HTR-8/SVneo (cell line): Measurements from ENCODE around the gene OR8B8.
"Not testable (repeated sequence)": the region's sequence is repeated elsewhere in the genome, so short reads cannot be mapped to it uniquely, and the experiment has no call there.

Experiments
- DNase-seq: peaks from one replicate; pipeline ENCODE4 v3.0.0; 2011; ENCODE audit warnings: low spot score, mixed read lengths; ENCODE audit not compliant: insufficient read length
- FAIRE-seq: peaks from 2 replicates; lab custom pipeline; 2011; peaks lifted over from hg19 to GRCh38; lab: Jason Lieb, UNC

OR8B8 gene, protein sequence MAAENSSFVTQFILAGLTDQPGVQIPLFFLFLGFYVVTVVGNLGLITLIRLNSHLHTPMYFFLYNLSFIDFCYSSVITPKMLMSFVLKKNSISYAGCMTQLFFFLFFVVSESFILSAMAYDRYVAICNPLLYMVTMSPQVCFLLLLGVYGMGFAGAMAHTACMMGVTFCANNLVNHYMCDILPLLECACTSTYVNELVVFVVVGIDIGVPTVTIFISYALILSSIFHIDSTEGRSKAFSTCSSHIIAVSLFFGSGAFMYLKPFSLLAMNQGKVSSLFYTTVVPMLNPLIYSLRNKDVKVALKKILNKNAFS

DNA sequence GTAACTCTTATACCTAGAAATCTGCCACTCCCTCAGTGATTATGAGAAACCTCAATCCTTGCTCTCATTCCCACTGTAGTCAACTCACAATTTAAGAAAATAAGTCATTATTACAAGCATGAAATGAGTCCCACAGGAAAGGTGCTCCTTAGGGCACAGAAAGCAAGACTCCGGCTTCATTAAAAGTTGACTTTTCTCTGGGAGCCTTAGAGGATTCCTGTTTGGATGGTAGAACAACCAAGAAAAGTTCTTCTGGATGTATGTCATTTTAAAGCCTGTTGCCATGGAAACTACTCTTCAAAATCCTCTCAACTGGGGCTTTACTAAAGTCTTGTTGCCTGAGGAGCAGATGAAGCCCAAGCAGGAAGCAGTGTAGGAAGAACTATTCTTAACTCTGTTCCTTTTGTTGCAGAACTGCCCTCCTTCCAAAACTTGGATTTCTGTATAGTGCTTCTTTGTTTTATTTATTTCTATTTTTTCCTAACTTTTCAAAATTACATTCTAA is at the start of gene OR8B8:
OR8B8 (minus strand) TSS at position 51 of the 505 bp plus-strand sequence. CDS start 4,611 bp downstream, outside the sequence.
- FAIRE-seq (no peak), DNase-seq (no peak)

DNA sequence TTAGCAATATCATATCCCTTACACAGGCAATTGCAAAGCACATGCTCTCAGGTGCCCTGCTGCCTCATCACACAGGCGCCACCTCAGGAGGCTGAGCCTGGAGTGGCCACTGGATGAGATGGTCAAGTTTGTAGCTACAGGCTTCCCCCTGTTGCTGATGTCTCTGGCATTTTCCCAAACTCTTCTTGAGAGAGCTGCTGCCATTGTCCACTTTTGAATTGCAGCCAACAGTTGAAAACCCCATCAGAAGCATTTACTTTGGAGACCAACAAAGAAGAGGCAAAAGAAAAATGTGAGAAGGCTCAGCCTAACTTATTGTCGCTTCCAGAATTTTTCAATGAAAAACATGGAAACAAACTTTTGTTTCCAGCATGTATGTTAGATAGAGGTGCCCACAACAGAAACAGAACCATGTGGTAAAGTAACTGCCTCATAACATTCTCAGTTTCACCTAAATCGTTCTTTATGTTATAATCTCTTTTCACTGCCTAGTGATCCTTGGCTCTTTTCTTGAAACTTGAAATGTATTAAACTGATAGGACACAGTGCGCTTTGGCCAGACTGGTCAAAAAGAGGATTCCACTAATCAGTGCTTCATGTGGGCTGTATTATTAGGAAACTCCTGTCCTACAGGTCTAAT is 47.6 kb upstream of the OR8B8 start:
- DNase-seq (no peak), FAIRE-seq (no peak)

DNA sequence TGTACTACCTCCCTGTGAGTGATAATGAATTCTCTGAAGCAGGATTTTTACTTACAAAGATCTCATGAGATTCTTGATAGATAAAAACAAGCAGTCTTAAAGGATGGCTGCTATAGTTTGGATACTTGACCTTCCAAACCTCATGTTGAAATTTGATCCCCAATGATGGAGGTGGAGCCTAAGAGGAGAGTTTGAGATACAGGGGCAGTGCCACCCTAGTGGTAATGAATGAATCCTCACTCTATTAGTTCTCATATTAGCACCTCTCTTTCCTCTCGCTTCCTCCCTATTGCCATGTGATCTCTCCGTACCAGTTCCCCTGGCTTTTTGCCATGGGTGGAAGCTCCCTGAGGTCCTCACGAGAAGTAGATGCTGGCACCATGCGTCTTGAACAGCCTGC is 37.9 kb upstream of the OR8B8 start:
- no peak for FAIRE-seq

DNA sequence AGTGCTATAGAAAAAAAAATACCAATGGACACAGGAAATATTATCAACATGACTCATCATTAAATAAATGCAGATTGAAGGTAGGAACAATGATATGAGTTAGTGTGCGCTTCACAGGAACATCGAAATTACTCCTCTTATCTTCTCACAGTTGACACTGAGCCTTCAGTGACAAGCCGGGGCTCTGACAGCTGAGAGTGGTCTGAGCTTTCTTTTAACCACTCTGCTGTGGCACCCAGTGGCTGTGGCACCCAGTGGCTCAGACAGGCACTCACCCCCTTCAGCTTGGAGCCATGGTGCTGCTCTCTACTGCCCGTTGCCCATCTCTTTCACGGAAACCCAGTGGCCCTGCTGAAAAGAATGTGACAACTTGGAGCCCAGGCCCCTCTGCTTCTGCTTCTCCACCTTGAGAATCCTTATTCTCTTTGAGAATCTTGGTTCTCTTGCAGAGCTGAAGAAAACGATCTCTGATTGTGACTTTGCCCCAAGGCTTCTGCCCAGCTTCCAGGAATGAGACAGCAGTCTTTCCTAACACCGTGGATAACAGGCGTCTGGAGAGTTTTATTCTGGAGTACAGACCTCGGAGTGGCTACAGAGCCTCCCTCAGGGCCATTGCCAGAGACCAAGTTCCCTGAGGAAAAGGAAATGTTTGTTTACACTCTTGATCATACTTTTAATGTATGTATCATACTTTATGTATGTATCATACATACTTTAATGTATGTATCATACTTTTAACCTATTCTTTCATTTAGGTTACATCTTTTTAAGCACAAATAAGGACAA is 37.1 kb upstream of the OR8B8 start:
- FAIRE-seq (no peak), DNase-seq (no peak)

More for the DNA sequence above, 37.9 kb upstream of the OR8B8 start:
- no peak for DNase-seq

DNA sequence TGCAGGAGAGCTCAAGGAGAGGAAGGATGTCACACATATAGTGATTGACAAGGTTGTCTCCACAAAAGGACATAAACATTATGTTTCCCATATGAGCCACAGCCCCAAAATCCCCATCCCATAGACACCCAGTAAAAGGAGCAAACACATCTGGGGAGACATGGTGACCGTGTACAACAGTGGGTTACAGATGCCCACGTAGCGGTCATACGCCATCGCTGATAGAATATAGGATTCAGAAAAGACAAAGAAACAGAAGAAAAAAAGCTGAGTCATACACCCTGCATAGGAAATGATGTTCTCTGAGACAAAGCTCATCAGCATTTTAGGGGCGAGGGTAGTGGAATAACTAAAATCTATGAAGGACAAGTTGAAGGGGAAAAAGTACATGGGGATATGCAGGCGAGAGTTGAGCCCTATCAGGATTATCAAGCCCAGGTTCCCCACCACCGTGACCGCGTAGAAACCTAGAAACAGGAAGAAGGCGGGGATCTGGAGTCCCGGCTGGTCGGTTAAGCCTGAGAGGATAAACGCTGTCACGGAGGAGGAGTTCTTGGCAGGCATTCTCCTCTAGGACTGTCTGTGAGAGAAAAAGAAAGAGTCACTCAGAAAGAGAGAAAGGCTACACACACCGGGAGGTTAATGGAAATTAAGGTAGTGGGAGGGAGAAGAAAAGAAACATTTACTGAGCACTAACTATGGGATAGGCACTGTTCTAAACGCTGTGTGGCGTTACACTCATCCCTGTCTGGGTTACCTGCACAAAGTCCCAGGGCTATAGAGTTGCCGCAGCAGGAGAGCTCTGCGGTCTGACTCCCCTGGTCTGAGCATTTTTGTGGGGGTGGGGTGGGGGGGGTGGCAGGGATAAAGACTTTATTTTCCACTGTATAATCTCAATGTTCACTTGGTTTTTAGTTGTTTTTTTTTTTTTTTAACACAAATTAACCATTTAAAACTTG is 36.1 kb upstream of the OR8B8 start:
- DNase-seq (no peak), FAIRE-seq (no peak)

DNA sequence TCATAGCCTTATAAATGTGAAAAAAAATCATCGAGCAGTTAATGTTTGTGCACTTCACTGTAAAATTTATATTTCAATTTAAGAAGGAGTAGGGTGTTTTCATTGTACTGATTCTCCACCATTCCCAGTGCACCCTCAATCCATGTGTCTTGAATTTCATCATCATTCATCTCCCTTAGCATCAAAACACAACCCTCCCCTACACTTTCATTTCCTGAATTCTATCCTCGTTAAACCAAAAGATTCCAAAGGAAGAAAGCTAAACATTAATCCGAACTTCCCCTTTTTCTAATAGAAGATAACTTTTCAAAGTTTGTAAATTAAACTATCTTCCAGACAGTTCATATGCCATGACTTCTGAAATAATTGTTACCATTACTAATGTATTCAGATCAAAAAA is 34.1 kb upstream of the OR8B8 start:
- FAIRE-seq (no peak), DNase-seq (no peak)

DNA sequence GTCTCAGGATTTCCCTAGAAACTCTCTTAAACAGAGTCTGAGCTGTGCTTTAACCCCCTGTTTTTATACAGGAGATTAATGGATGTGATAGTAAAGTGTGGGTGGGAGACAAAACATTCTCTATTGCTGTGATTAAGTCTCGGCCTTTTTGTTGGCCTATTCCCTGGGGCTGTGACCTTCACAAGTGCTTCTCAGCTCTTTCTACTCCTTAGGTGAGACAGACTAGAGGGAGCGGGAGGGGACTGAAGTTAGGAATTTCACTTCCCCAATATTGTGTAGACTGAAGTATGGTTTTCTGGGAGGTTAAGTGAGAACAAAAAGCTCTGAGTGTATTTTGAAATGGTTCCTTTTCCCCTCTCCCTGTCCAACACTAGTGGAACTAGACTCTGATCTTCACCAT is 29.8 kb upstream of the OR8B8 start:
- no peak for DNase-seq
- FAIRE-seq = no peak

DNA sequence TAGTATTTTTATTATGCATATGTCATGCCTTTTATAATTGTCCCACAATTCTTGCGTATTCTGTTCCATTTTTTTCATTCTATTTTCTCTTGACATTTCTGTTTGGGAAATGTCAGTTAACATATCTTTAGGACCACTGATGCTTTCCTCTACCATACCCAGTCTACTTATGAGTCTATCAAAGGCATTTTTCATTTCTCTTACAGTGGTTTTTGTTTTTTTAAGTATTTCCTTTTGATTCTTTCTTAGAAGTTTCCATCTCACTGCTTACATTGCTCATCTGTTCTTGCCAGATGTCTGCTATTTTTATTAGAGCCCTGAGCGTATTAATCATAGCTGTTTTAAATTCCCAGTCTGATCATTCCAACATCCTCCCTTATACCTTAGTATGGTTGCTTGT is 29.3 kb upstream of the OR8B8 start:
- DNase-seq (no peak), FAIRE-seq (no peak)

DNA sequence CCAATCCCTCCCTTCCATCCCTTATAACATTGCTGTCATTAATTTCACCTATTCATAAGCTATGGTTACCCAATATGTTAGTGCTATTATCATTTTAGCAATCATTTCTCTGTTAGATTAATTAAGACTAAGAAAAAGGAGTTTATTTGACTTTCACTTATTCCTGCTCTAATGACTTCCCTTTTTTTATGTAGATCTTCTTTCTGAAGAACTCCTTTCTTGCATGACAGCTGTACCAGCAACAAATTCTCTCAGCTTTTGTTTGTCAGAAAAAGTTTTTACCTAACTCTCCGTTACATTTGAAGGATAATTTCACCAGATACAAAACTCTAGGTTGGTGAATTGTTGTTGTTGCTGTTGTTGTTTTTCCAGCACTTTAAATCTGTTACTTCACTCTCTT is 28.6 kb upstream of the OR8B8 start:
- DNase-seq (no peak), FAIRE-seq (no peak)

DNA sequence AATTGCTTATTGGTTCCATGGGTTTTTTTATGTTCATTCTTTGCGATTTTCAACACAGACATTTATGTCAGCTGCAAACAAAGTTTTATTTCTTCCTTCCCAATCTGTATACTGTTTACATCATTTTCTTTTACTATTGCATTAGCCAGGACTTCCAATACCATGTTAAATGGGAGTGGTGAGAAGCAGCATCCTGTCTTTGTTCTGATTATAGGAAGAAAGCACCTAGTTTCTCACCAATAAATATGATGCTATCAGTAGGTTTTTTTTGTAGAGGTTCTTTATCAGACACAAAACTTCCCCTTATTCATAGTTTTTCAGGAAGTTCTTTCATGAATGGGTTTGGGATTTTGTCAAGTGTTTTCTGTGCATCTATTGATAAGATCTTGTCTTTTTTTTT is 28.0 kb upstream of the OR8B8 start:
- DNase-seq (no peak), FAIRE-seq (no peak)

DNA sequence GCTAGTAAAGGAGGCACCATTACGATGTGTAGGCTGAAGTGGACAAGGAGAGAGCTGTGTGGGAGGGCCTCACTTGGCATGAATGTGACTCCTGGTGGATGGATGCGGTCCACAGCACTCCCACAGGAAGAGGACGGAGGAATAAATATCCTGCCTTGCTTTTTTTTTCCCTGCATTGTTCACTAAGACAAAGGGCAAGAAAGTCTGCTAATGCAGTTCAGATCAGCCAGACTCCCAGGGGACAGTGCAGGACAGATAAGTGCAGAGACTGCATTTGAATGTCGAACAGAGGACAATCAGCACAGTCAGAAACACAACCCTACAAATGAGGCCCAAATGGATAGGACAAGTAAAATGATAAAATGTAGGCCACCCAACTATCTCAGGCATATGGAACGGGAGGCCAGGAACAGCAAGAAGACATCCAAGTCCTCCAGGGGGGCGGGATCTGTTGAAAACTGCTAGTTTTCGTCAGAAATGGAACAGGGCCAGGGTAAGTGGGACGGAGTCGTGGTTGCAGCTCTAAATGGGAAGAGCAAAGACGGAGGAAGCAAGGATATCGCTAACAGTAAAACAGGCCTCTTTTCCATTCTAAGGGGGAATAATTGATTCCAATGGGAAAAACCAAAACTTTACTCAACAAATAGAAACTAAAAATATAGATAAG is 25.2 kb upstream of the OR8B8 start:
- no peak for FAIRE-seq

DNA sequence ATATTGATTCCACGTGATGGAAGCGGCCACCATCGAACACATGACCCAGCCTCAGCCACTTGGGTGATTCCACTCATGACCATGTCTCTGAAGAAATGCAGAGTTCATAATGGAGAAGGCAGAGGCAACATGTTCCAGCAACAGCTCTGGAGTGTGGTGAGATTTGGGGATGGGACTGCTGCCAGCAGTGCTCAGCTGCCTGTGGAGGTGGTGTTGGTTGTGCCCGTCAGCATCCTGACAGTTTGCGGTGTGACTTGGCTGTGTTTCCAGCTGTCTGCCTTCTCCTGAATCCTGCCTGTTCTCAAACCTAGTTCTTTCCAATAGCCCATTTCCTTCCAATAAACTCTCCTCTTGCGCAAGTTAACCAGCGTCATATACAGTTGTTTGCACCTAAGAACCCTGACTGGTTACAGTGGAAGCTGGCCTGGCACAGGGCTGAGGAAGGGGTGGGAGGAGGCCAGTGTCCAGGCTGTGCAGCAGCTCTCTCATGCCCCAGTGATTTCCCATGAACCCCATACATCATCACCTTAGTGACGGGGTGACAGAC is 22.0 kb upstream of the OR8B8 start:
- DNase-seq = no peak
- FAIRE-seq = no peak

More for the DNA sequence above, 25.2 kb upstream of the OR8B8 start:
- DNase-seq = no peak

DNA sequence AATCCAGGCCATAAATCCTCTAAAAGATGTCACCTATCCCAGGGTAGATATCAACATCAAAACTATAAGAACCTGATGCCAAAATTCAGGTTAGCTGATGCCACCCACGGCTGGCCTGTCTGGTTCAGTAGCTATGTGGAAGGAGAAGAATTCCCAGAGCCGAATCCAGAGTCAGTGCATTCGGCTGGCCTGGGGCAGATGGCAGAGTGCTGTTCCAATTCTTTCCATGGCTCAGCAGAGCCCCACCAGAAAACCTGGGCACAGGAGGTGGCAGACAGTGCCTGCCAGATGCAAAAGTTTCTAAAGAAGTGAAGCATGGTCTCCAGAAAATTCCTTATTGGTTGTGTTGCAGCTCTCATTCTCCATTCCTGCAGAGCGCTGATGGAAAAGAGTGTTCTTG is 19.9 kb upstream of the OR8B8 start:
- DNase-seq (no peak), FAIRE-seq (no peak)

DNA sequence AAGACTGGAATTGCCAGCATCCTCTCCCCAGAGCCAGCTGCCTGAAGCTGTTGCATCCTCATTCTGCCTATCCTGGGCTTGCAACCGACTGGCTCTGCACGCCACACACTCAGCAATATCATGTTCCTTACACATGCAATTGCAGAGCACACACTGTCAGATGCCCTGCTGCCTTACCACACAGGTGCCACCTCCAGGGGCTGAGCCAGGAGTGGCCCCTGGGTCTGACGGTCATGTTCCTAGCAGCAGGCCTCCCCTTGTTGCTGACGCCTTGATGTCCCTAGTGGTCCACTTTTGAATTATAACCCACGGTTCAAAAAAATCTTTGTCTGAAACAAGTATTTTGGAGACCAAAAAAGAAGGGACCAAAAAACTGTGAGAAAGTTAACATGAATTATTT is 18.5 kb upstream of the OR8B8 start:
- FAIRE-seq = no peak

DNA sequence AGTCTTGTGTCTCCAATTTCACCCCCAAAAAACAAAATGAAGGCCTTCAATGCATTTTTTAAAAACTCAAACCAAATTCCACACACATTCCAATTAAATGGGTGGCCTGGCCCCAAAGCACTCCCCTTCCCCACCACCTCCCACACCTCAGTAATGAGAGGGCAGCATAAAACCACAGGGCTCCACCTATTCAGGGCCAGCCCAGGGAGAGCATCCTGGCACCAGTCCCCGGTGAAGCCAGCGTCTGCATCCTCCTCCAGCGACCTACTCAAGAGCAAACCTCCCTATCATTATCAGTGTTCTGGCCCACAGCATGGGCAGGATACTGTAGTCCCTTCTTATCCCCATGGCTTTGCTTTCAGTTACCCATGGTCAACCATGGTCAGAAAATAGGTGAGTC is 17.8 kb upstream of the OR8B8 start:
- FAIRE-seq (no peak), DNase-seq (no peak)

More for the DNA sequence above, 18.5 kb upstream of the OR8B8 start:
- no peak for DNase-seq

DNA sequence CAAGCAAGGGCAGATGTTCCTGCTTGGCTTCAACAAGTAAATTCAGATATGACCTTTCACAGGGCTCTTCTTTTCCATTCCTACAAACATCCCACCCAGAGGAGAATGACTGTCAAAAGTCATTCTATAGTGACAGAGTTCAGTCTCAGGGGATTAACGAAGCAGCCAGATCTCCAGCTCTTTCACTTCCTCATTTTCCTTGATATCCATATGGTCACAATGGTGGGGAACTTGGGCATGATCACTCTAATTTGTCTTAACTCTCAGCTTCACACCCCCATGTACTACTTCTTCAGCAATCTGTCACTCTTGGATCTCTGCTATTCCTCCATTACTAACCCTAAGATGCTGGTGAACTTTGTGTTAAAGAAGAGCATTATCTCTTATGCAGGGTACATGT is 15.0 kb upstream of the OR8B8 start:
- FAIRE-seq = no peak
- no peak for DNase-seq

DNA sequence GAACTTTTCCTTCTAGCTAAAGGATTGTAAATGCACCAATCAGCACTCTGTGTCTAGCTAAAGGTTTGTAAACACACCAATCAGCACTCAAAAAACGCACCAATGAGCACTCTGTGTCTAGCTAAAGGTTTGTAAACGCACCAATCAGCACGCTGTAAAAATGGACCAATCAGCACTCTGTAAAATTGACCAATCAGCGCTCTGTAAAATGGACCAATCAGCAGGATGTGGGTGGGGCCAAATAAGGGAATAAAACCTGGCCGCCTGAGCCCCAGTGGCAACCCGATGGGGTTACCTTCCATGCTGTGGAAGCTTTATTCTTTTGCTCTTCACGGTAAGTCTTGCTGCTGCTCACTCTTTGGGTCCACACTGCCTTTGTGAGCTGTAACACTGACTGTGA is 13.9 kb upstream of the OR8B8 start:
- DNase-seq, FAIRE-seq: not testable (repeated sequence)

DNA sequence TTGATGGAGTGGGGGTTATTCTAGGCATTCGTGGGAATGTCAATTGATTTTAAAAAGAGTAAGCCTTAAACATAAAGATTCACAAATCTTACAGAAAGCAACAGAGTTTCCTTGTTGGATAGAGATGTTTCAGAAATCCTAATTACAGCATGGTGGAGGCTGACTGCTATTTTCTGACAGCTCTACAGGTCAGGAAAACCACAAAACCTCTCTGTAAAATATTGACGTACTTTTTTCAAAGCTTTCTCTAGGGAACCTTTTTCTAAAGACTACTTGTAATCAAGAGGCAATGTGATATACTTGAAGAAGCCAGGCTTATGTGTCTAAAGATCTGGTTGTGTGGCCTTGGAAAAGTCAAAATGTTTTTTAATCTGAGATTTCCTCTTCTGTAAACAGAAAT is 9.1 kb upstream of the OR8B8 start:
- DNase-seq (no peak), FAIRE-seq (no peak)

DNA sequence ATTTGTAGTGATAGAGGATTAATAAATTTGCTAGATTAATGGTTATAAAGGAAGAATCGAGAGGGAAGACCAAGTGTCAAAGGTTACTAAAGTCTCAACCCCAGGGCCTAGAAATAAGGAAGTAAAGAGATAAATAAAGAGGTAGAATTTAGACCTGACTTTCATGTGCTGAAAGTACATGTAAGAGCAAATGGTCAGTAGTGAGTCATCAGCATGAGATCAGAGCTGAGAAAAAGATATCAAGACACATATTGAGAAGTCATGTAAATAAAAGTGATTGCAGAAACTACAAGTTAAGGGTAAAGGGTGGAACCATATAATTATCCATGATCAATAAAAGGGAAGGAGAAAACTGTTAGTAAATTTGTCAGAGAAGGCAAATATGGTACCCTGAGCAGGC is 1.4 kb upstream of the OR8B8 start:
- DNase-seq (no peak), FAIRE-seq (no peak)
